GM19035 (cell line): Measurements from ENCODE around the gene DKK2.

Source experiments
- ATAC-seq: cut with Tn5 transposase; IDR thresholded peaks from one replicate; pipeline ENCODE4 v1.9.1; 2021; ENCODE audit not compliant: unreplicated experiment

DKK2 gene

DNA sequence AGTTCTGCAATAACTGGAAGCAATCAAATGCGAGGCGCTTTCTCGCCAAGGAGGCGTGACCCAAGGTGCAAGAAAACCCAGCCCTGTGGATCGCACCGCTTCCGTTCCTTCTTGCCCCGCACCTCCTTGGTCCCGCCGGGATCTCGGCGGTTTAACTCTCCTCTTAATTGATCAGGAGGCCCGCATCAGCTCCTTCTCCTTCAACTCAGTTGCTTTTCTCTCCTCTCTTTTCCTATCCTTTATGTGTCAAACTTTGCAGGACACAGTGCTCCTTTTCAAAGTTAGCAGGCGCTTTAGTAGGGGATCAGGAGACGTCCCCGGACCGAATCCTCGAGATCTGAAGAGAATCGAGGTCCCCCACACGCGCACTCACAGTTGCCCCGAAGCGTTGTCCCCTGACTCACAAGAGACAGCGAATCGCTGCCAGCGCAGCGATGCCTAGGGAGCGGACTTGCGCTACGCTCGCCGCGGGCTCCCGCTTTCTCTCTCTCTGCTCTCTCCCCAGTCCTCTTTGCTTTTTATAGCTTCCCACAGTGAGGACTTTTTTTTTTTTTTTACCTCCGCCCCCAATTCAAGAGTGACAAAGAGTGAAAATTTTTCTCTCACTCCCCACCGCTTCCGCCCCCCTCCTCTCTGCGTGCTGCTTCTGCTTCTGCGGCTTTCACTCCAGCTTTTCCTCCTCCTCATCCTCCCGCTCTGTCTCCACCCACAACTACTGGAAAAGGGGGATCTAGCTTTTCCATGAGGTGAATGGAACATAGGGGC, at the start of gene DKK2:
TSS of gene DKK2 (minus strand) at position 495 of the 765 bp plus-strand sequence. CDS start 722 bp downstream, outside the sequence.
- no peak for ATAC-seq

DNA sequence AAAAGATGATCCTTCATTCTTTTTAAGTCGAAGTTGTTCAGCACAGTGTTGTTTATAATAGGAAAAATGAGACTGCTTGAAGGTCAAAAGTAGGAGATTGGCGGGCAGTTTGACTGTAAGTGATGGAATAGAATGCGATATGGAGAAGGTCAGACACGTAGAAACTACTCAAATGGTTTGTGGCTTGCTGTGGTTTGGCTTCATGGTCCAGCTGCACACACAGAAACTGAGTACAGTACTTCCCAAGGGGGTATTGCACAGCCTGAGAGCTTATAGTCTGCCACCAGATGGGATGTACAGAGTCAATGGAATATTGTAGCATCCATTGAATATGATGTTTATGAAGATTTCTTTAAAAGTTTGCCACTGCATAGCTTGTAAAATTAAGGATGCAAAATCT, 41.1 kb upstream of the DKK2 start:
- no peak for ATAC-seq

GRCh38 chr4:107072836-107073736, 37.0 kb upstream of the DKK2 start:
- ATAC-seq = no peak

DNA sequence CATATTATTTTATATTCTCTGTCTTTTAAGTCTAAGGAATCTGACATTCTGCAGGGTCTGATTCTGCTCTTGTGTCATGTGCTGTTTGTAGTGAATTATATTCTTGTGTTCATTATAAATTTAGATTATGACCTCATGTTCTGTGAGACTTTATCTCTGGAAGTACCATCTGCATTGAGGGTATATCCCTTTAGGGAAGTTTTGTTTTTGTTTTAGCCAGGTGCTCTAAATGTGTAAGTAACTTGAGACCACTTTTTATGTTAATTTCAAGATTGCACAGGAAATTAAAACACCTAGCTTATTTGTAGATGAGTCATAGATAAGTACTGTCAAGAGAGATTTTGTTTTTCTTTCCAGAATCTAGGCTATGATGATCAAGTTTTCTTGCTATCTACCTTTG, 35.0 kb upstream of the DKK2 start:
- no peak for ATAC-seq

GRCh38 chr4:107069049-107069448, 32.9 kb upstream of the DKK2 start:
- ATAC-seq = no peak

GRCh38 chr4:107068116-107068515, 32.0 kb upstream of the DKK2 start:
- no peak for ATAC-seq

DNA sequence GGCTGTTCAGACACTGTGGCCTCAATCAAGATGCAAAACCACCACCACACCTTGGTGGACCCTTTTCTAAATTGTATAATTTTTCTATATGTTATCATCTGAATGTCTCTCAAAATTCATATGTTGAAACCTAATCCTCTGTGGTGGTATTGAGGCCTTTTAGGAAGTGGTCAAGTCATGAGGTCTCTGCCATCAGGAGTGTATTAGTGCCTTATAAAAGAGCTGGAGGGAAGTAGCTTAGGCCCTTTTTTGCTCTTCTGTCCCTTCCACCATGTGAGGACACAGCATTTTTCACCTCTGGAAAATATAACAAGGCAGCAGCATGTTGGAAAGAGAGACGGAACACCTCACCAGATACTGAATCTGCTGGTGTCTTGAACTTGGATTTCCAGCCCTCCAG, 30.5 kb upstream of the DKK2 start:
- no peak for ATAC-seq

DNA sequence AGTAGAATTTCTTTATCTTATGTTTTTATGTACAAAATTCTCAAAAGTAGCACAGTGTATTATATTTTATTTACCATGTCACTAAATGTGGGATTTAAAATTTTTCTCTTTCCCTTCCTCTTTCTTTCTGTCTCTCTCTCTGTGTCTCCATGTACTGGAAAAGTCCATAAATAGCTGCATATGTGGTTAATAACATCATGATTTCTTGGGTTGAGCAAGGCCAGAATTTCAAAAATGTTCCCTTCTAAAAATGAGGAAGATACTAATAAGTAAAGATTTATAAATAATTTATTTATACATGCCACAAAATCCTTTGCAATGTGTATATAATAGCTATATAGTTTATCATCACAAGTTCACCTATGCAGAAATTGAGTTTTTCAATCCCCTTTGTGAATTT, 29.1 kb upstream of the DKK2 start:
- no peak for ATAC-seq

DNA sequence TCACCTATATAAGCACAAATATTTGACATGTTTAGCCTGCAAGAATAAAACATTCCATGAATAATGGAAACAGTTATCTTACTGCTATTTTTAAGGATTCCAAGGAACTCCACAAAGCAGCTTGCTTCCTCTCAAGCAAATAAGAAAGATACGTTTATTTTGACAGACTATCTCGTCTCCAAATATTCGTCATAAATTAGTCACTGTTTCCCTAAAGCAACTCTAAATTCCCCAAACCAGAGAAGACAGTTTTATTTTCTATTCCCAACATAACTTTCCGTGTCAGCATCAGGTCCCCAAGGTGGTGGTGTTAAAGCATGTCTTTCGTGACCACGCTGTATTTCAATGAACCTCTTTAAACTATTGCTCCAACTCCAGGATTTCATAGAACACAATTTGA, 24.3 kb upstream of the DKK2 start:
- no peak for ATAC-seq

- no peak for ATAC-seq
These were observed 22.7 kb upstream of the DKK2 start for GRCh38 chr4:107058828-107059227.

GRCh38 chr4:107050525-107051135, 14.5 kb upstream of the DKK2 start:
- no peak for ATAC-seq

DNA sequence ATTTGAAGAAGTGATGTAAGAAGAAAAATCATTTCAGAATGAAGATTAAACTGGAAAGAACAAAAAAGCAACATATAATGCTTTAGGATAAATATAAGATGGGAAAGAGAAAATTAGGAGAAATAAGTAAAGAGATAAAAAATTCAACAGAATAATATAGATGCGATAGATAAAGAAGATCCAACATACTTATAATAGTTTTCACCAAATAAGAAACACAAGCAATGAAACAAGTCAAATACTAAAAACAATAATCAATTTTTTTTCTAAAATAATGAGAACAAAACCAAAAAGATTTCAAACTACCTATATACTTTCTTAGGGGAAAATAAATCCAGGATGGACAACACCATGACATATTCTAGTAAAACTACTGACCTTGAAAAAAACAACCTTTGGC, 10.1 kb upstream of the DKK2 start:
- ATAC-seq = no peak

- ATAC-seq = no peak
These were observed 8.1 kb upstream of the DKK2 start for GRCh38 chr4:107044170-107044569.

DNA sequence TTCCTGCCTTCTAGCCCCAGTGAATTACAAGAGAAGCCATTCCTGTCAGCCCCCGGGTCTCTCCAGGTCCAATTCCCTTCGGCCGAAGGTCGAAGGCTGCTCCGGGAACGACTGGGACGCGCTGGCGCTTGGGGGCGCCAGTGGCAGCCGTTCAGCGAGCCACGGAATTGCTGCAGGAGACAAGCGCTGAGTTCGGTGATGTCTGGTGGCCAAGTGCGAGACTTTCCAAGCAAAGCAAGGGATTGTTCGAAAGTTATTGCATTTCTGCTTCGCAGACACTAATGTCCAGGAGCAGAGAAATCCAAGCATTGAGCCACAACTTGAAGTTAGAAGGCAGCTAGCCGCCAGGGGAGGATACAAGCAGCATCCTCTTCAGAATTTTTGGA, 1.1 kb upstream of the DKK2 start:
- no peak for ATAC-seq

DNA sequence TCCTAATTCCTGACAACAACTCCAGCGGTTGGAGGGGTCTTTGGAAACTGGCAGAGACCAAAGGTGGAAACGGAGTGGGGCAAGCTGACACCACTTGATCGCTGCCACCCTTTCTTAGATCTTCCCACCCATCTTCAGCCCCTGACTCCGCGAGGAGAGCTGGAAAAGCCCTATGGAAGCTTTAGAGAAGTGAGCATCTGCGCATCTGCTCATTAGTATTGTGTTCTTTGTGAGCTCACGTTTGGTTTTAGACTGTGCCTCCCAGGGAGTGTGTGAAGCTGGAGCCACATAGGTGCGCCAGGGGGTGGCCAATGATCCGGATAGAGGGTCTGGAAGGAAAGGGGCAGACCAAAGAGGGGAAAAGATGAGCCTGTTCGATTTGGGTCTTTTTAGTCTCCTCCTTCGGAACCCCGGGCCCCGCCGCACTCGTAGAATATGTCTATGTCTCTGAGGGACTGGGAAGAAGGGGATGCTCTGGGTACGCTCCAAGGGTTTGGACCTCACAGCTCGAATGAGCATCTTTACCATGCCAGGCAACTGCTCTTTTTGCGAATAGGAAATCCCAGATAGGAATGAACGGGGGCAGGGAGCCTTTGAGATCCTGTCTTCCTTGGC, 578 bp upstream of the DKK2 start:
- no peak for ATAC-seq

DNA sequence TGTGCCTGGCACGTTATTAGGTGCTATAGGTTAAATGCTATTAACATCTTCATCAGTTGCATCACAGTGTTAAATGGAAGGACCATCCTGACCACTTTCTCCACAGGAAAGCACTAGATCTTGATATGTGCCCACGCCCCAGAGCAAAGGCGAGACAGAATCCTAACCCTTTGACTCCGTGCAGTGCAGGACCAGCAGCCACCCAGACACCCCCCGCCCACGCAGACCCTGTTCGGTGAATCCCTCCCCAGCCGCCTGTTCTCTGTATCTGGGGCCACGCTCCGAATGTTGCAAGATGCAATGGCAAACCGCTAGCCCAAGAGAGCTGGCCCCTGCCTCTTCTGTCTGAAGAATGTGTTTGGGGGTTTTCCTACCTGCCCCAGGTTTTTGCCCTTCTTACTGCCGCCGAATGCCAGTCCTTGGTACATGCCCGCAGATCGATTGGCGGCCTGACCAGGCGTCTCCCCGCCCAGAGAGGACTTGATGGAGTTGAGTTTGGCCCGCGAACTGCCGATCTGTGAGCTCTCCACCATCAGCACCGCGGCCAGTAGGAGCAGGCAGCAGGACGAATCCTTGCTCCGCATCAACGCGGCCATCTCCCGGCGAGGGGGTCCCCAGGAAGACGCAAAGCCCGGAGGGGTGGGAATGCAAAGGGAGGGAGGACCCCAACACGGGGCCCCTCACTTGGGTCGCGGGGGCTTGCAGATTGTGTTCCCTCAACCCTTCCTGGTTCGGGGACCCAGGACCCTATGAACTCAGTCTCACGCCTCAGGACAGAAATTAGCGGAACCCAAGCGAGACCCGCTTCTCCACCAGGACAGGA, 906 bp downstream of the DKK2 start:
- no peak for ATAC-seq

DNA sequence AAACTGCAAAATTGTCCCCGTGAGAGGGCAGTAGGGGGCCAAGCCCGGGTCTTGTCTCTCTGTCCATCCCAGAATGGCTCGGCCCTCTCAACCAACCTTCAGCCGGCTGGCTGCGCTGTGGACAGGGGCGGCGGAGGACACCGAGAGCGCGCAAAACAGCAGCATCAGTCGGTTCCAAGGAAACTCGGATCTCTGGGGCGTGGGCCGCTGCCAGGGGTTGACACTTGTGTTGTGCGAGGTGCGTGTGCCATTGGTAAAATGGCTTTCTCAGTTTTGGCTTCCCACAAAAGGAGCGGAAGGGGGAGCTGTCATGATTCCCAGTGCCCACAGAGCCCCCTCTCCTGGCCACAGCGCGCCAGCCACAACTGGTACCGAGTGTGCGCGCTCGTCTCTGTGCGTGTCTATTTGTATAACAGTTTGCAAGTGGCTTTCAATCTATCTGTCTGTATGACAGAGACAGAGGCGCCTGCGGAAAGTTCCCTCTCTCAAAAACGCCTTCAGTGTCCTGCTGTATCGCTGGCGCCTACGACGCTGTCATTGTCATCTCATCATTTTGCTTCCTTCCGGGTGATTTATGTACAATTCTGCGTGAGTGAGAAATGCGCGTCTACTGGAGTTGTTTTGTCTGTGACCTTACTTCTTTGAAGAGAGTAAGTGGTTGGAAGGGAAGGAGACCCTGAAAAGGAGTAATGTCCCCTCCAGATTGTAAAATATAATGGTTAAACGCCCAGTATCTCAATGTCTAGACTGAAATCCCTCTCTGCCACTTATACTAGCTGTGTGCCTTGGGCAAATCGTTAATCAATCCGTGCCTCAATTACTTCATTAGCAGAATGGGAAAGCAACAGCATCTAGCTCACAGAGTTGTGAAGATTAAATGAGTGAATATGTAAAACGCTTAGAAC, 1.8 kb downstream of the DKK2 start:
- no peak for ATAC-seq

DNA sequence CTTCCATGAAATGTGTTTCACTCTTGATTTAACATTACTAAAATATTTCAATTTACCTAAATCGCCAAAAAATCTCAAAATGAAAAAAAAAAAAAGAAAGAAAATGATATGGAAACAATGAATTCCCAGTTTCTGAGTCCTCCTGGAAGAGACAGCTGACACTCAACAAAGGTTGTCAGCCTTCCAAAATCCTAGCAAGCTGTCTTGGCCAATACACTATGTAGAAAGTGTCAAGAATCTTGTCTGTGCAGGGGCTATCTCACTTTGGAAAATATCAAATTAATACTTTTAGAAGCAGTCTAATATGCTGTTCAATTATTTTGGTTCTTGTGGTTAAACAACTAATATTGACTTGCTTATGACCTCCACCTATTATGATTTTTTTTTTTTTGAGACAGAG, 8.7 kb downstream of the DKK2 start:
- no peak for ATAC-seq

- no peak for ATAC-seq
These were observed 17.8 kb downstream of the DKK2 start for GRCh38 chr4:107018344-107018735.
